Measurements from ENCODE around the gene POLE2.

Gene POLE2

DNA sequence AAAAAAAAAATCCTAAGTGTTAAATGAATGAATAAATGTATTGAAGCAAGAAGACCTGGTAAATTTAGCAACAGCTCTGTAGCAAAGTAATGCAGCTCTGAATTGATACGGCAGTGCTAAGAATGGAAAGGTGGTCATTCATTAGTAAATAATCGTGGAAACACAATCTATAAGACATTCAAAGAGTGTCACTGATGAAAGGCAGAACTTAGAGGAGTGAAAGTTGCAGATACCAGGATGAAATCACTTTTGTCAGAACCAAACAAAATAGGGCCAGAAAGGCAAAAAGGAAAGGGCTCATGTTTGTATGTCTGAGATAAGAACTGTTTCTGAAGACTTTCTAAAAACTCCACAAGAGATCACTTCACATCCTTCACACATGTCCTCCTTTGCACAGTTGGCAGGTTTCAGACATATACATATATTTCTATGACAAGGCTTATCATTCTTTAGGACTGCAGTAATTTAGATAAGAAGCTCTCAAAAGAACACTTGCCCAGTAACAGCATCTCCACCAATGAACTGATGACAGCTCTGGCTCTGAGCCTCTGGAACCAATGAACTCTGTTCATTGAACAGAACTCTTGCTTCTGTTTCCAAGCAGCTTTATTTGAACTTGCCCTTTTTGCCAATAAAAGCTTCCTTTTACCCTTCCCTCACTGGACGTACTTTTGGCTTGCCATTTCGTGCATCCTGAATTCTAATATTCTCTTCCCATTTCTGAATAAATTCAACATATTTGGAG is 93.5 kb downstream of the POLE2 start:
- Histone ChIP-seq H3K27me3 (ENCODE audit: insufficient read depth, low read depth) (no peaks in the 10 kb centered on the region), H4K20me1 (ENCODE audit: insufficient read depth) (no peaks in the 10 kb centered on the region), H2AFZ (ENCODE audit: low read depth) (no peak overlapping the region), H3K9ac (no peak overlapping the region), H3K79me2 (ENCODE audit: insufficient read depth, low read depth) (peaks cover 13% of the 10 kb centered on the region), H3K4me1 (ENCODE audit: low read depth, poor library complexity, severe bottlenecking) (peaks cover 10% of the 10 kb centered on the region), H3K4me3 (IDR thresholded peaks at IDR 0.05; ENCODE audit: insufficient read depth, low read depth, low read length) (no peak overlapping the region), H3K4me2 (no peak overlapping the region), H3K27ac (no peak overlapping the region), H3K36me3 (ENCODE audit: insufficient read depth) (no peaks in the 10 kb centered on the region)
- no peak for TF ChIP-seq CTCF (conservative IDR thresholded peaks at IDR 0.05; ENCODE audit: low read depth, low read length)
